SK-N-SH (cell line): ENCODE measurements around the gene NRG3.

Source experiments
- CTCF ChIP-seq: fragments of 200-600 bp; sonication (generic); IDR thresholded peaks from 2 replicates; pipeline ENCODE4 v1.6.1; 2017; ENCODE audit warnings: antibody characterized with exemption, mild to moderate bottlenecking, moderate library complexity
- EP300 ChIP-seq, 2 experiments: IDR thresholded peaks; 2 replicates each; pipeline versions ENCODE4 v1.4.0 to v1.6.1; 2012; ENCODE audit warnings: borderline replicate concordance in 1 of 2, low read depth in 1 of 2, low read length in 1 of 2
- EZH2phosphoT487 ChIP-seq: fragments of 200-600 bp; sonication (generic); IDR thresholded peaks from 2 replicates; pipeline ENCODE4 v1.6.1; 2017; ENCODE audit warnings: low read depth, mixed run types, mild to moderate bottlenecking, antibody characterized with exemption, moderate library complexity, borderline replicate concordance
- MAX ChIP-seq: IDR thresholded peaks from 2 replicates; pipeline ENCODE4 v1.4.0; 2012; ENCODE audit warnings: low read depth
- MXI1 ChIP-seq: IDR thresholded peaks from 2 replicates; pipeline ENCODE4 v1.6.1; 2012; ENCODE audit warnings: mild to moderate bottlenecking, low read depth, low read length, improper control_type of control experiment
- REST ChIP-seq: IDR thresholded peaks from 2 replicates; pipeline ENCODE4 v1.6.1; 2012; ENCODE audit warnings: mild to moderate bottlenecking, low read depth, low read length, moderate library complexity
- YY1 ChIP-seq: IDR thresholded peaks from 2 replicates; pipeline ENCODE4 v1.4.0; 2012; ENCODE audit warnings: low read depth, mild to moderate bottlenecking

- TF ChIP-seq CTCF (no peak), YY1 (no peak), EZH2phosphoT487 (no peak), EP300 (IDR thresholded peaks at IDR 0.05; ENCODE audit: borderline replicate concordance in 1 of 2, low read depth in 1 of 2, low read length in 1 of 2) (no peak), REST (no peak), MXI1 (no peak), MAX (no peak)
These were observed 700.3 kb downstream of the NRG3 start for GRCh38 chr10:82575318-82575717.
